SH-SY5Y (cell line): Measurements from ENCODE around the gene RSF1.

ENCODE experiments used
- GATA2 ChIP-seq: IDR thresholded peaks from 2 replicates; pipeline ENCODE4 v1.6.1; 2011; ENCODE audit warnings: mild to moderate bottlenecking, low read depth, low read length
- GATA3 ChIP-seq: IDR thresholded peaks from 2 replicates; pipeline ENCODE4 v1.6.1; 2011; ENCODE audit warnings: low read depth, mild to moderate bottlenecking, low read length, moderate library complexity

GRCh38 chr11:77677138-77677537, 143.4 kb downstream of the RSF1 start:
- no peak for TF ChIP-seq GATA3
- TF ChIP-seq GATA2: no peak
